ENCODE data around the gene LMCD1. TPM values are rescaled to one million over a fixed set of nuclear protein-coding genes. Genes with fewer than 3 reads are reported as not detected.

LMCD1 gene
- polyA plus RNA-seq, 2 of the 4 experiments (the other 2 are of a cell fraction): 64.3 to 85.4 TPM

DNA sequence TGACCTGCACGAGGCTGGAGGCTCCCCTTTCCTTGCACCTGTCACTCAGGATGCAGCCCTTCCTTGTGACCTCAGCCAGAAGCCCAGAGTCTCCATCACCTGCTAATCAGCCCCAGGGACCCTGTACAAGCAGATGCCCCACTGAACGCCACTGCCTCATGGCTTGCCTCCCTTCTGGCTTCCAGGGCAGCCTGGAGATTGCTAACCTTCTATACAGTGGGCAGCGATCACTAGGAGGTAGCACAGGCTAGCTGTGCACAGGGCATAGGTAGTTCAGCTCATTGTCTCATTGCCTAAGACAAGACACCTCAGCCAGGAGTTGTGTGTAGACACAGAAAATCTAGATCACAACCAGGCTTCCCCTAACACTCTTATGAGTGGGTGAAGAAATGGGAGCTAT lies 93.6 kb downstream of the LMCD1 start:
- no peak for FAIRE-seq
- POLR2A ChIA-PET: no interaction called here

DNA sequence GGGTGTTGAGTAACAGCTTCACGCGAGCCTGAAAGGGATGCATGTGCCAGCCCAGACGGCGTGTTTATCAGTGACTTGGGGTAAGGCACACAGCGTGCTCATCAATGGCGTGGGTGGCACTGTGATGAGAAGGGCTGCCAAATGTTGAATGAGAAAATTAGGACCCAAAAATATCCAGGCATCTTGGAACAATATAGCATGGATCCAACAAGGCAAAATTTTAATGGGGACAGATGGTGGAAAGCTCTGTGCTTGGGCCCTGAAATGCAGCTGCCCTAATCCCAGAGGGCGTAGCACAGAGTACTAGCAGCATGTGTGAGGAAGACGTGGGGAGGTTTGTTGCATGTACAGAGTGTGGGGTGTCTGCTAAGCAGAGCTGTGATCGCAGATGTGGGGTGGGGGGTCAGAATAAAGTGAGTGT lies 94.1 kb downstream of the LMCD1 start:
- POLR2A ChIA-PET: no interaction called here
- Histone ChIP-seq H3K9me3 (no peaks in the 10 kb centered on the region), H3K4me3 (no peak overlapping the region), H3K4me2 (no peak overlapping the region), H3K27ac (no peak overlapping the region), H3K4me1 (no peaks in the 10 kb centered on the region)
- 80% methylated on average over 9 of the region's 9 CpGs for WGBS (ENCODE audit: missing lambda C conversion rate)
- no peak for FAIRE-seq
- TF ChIP-seq SMC3 (IDR thresholded peaks at IDR 0.05) (no peak), SREBF2 (IDR thresholded peaks at IDR 0.05) (no peak), MYC (IDR thresholded peaks at IDR 0.05; ENCODE audit: borderline replicate concordance, low read length) (no peak), JUN (IDR thresholded peaks at IDR 0.05) (no peak)
- peak in 1 of 2 experiments; percentile 27; a peak in 1 of 6 replicates for ATAC-seq
- CTCF ChIA-PET: interaction anchor here (2.3 kb wide), 2 partner anchors 27 to 154 kb away, joined by 7 to 12 read pairs; no protein-coding TSS in a partner anchor
- DNase-seq (ENCODE audit: low read depth in 1 of 2, low spot score in 1 of 2): no peak

More for the DNA sequence above, 93.6 kb downstream of the LMCD1 start:
- Histone ChIP-seq H3K4me3 (no peak overlapping the region), H3K4me2 (no peak overlapping the region), H3K4me1 (no peaks in the 10 kb centered on the region), H3K9me3 (no peaks in the 10 kb centered on the region), H3K27ac (no peak overlapping the region)
- CTCF ChIA-PET: interaction anchor here (2.3 kb wide), 1 partner anchor 153 kb away, joined by 12 read pairs; no protein-coding TSS in a partner anchor
- DNase-seq (ENCODE audit: low read depth in 1 of 2, low spot score in 1 of 2) (no peak), ATAC-seq (no peak; a peak in 1 of 6 replicates)
- 58% methylated on average over 3 of the region's 3 CpGs for WGBS (ENCODE audit: missing lambda C conversion rate)
- TF ChIP-seq HDAC2 (IDR thresholded peaks at IDR 0.05) (no peak), JUN (IDR thresholded peaks at IDR 0.05) (no peak), CHD4 (IDR thresholded peaks at IDR 0.05; ENCODE audit: borderline replicate concordance) (no peak), MYC (IDR thresholded peaks at IDR 0.05; ENCODE audit: borderline replicate concordance, low read length) (no peak), JUNB (IDR thresholded peaks at IDR 0.05) (no peak), POLR2A (IDR thresholded peaks at IDR 0.05; ENCODE audit: low read length) (no peak), CBX8 (IDR thresholded peaks at IDR 0.05) (no peak), BHLHE40 (IDR thresholded peaks at IDR 0.05; ENCODE audit: low read depth, low read length) (no peak), HOXB13 (CRISPR knock-in tag; IDR thresholded peaks at IDR 0.05; ENCODE audit: low read depth) (no peak), POLR2AphosphoS2 (conservative IDR thresholded peaks at IDR 0.05; ENCODE audit: low read length) (no peak)
- TF ChIP-seq, protein P1, sequence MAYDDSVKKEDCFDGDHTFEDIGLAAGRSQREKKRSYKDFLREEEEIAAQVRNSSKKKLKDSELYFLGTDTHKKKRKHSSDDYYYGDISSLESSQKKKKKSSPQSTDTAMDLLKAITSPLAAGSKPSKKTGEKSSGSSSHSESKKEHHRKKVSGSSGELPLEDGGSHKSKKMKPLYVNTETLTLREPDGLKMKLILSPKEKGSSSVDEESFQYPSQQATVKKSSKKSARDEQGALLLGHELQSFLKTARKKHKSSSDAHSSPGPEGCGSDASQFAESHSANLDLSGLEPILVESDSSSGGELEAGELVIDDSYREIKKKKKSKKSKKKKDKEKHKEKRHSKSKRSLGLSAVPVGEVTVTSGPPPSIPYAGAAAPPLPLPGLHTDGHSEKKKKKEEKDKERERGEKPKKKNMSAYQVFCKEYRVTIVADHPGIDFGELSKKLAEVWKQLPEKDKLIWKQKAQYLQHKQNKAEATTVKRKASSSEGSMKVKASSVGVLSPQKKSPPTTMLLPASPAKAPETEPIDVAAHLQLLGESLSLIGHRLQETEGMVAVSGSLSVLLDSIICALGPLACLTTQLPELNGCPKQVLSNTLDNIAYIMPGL (CRISPR knock-in tag; IDR thresholded peaks at IDR 0.05; ENCODE audit: borderline replicate concordance): no peak
- TF ChIP-seq, protein P2, sequence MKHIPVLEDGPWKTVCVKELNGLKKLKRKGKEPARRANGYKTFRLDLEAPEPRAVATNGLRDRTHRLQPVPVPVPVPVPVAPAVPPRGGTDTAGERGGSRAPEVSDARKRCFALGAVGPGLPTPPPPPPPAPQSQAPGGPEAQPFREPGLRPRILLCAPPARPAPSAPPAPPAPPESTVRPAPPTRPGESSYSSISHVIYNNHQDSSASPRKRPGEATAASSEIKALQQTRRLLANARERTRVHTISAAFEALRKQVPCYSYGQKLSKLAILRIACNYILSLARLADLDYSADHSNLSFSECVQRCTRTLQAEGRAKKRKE (CRISPR knock-in tag; IDR thresholded peaks at IDR 0.05; ENCODE audit: low read depth): no peak
- TF ChIP-seq, protein P3, sequence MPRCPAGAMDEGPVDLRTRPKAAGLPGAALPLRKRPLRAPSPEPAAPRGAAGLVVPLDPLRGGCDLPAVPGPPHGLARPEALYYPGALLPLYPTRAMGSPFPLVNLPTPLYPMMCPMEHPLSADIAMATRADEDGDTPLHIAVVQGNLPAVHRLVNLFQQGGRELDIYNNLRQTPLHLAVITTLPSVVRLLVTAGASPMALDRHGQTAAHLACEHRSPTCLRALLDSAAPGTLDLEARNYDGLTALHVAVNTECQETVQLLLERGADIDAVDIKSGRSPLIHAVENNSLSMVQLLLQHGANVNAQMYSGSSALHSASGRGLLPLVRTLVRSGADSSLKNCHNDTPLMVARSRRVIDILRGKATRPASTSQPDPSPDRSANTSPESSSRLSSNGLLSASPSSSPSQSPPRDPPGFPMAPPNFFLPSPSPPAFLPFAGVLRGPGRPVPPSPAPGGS (IDR thresholded peaks at IDR 0.05): no peak
- TF ChIP-seq, protein P4, sequence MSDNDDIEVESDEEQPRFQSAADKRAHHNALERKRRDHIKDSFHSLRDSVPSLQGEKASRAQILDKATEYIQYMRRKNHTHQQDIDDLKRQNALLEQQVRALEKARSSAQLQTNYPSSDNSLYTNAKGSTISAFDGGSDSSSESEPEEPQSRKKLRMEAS (IDR thresholded peaks at IDR 0.05): no peak
- TF ChIP-seq, protein P5, sequence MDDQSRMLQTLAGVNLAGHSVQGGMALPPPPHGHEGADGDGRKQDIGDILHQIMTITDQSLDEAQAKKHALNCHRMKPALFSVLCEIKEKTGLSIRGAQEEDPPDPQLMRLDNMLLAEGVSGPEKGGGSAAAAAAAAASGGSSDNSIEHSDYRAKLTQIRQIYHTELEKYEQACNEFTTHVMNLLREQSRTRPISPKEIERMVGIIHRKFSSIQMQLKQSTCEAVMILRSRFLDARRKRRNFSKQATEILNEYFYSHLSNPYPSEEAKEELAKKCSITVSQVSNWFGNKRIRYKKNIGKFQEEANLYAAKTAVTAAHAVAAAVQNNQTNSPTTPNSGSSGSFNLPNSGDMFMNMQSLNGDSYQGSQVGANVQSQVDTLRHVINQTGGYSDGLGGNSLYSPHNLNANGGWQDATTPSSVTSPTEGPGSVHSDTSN (IDR thresholded peaks at IDR 0.05): no peak
- TF ChIP-seq, protein P6, sequence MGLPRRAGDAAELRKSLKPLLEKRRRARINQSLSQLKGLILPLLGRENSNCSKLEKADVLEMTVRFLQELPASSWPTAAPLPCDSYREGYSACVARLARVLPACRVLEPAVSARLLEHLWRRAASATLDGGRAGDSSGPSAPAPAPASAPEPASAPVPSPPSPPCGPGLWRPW (IDR thresholded peaks at IDR 0.05): no peak
